HG03469 (cell line): ENCODE data around the gene OR52E6.

Source experiments
- ATAC-seq: cut with Tn5 transposase; IDR thresholded peaks from one replicate; pipeline ENCODE4 v1.9.1; 2021; ENCODE audit warnings: mild to moderate bottlenecking, moderate library complexity, moderate number of reproducible peaks; ENCODE audit not compliant: unreplicated experiment

OR52E6 gene

DNA sequence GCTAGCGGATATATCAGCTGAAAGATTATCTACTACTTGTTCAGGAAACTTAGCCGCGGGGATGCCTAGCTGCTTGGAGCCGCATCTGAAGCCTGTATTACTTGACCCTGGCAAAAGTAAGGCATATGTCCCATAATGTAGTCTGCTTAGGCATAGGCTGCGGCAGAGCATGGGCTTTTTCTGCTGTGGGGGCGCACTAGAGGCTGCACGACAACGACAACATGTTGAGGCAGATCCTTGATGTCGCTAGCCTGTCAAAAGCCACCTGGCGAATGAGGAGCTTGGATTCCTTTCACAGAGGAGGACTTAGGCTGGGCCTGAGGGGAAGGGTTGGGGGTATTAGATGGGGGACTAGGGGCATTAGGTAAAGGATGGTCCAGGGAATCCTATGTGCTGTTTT is 34.1 kb downstream of the OR52E6 start:
- no peak for ATAC-seq

DNA sequence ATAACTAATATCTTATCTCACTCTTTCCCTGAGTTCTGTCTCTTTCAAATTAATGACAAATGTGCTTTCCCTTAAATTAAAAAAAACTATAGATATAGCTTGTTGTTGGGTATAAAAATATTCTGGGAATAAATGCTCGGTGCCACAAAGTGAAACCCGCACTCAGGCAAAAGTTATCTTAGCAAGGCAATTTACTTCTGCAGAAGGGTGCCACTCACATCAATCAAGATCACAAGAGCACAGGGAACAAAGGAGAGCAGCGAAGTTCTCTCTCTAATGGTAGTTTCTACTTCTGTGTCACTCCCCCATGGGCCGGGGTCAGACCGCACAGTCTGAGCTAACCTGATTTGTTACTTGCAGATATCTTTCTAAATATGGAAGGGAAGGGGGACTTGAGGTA is 37.7 kb downstream of the OR52E6 start:
- no peak for ATAC-seq

DNA sequence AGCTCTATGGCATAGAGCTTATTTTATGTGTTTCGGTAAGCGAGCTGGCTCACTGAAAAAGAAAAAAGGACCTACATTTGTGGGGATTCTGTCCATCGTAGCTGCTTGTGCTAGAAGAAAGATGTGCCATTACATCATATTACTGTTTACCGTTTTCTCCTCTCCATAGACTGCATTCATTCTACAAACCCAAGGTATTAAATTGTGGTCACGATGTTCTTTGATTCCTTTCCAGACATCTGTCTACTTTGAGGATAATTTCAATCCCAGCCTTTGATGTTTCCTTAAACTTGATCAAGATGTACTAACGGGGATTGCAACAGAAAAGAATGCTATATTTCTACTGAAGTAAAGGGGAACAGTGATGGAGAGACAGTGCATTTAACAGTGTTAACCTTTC is 45.2 kb downstream of the OR52E6 start:
- ATAC-seq, result no peak

DNA sequence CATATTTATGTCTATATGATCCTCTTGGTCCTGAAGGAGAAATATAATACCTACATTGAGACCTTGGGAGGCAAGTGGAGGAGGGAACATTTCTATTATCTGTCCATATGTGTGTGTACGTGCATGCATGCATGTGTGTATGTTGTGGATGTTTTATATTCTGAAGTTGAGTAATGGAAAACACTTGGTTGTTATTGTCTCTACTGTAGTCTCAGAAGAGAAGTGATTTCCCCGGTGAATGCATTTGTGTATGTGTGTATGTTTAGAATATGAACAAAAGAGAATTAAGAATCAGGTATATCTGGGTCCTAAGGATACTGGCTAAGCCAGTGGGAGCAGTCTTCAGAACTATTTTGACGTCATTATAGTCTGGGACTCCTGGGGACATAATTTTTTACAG is 50.5 kb downstream of the OR52E6 start, which contains the start of gene OR52N1:
OR52N1 (minus strand) TSS at position 101 of the 400 bp plus-strand sequence. CDS start 2,449 bp downstream, outside the sequence.
- no peak for ATAC-seq
